ENCODE measurements around the gene NT5DC4. TPM values are rescaled to one million over a fixed set of nuclear protein-coding genes. Genes with fewer than 3 reads are reported as not detected.

Gene NT5DC4
- total RNA-seq, 1 experiment from 2014 or later: not detected

GRCh38 chr2:112765251-112765650 lies 44.4 kb downstream of the NT5DC4 start:
- H3K4me3 ChIP-seq (ENCODE audit: low read depth in 2 of 2, low read length in 2 of 2): peak overlapping the region; percentile 81 to 88
- ChIA-PET CTCF (no interaction called here), POLR2A (no interaction called here)
- no peak for ATAC-seq
- H3K36me3 ChIP-seq (ENCODE audit: control insufficient read depth, insufficient read depth, low read length): peaks cover 13% of the 10 kb centered on the region
- H3K4me1 ChIP-seq (ENCODE audit: control insufficient read depth, insufficient read depth, low read length): peaks cover 11% of the 10 kb centered on the region
- peak overlapping the region; percentile 77 for H3K27ac ChIP-seq (ENCODE audit: low read length)
- intact Hi-C loops (cut with micrococcal nuclease; ENCODE audit: unreplicated experiment) (no loop called here), in situ Hi-C loops (cut with HindIII; ENCODE audit: low pct_unique_long_range_greater_than_20kb, low sequenced_read_pairs) (no loop called here)
- DNase-seq (ENCODE audit: low read depth, low spot score): no peak
- no peaks in the 10 kb centered on the region for H3K27me3 ChIP-seq (ENCODE audit: control insufficient read depth, insufficient read depth, low read length)
- no peaks in the 10 kb centered on the region; the same call in 1 of the 2 replicates for H3K9me3 ChIP-seq (ENCODE audit: control insufficient read depth, insufficient read depth, low read depth, low read length)
- BruUV-seq (replicated peaks): no TSS peak
- TF ChIP-seq SIN3A (IDR thresholded peaks at IDR 0.05; ENCODE audit: borderline replicate concordance, insufficient read depth, low read depth, low read length) (no peak), TCF7L2 (IDR thresholded peaks at IDR 0.05; ENCODE audit: low read depth, low read length) (no peak), CTCF (IDR thresholded peaks at IDR 0.05) (no peak), POLR2AphosphoS5 (IDR thresholded peaks at IDR 0.05; ENCODE audit: low read depth, low read length) (no peak)
- TF ChIP-seq, protein P1, sequence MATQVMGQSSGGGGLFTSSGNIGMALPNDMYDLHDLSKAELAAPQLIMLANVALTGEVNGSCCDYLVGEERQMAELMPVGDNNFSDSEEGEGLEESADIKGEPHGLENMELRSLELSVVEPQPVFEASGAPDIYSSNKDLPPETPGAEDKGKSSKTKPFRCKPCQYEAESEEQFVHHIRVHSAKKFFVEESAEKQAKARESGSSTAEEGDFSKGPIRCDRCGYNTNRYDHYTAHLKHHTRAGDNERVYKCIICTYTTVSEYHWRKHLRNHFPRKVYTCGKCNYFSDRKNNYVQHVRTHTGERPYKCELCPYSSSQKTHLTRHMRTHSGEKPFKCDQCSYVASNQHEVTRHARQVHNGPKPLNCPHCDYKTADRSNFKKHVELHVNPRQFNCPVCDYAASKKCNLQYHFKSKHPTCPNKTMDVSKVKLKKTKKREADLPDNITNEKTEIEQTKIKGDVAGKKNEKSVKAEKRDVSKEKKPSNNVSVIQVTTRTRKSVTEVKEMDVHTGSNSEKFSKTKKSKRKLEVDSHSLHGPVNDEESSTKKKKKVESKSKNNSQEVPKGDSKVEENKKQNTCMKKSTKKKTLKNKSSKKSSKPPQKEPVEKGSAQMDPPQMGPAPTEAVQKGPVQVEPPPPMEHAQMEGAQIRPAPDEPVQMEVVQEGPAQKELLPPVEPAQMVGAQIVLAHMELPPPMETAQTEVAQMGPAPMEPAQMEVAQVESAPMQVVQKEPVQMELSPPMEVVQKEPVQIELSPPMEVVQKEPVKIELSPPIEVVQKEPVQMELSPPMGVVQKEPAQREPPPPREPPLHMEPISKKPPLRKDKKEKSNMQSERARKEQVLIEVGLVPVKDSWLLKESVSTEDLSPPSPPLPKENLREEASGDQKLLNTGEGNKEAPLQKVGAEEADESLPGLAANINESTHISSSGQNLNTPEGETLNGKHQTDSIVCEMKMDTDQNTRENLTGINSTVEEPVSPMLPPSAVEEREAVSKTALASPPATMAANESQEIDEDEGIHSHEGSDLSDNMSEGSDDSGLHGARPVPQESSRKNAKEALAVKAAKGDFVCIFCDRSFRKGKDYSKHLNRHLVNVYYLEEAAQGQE (IDR thresholded peaks at IDR 0.05; ENCODE audit: insufficient read depth in 1 of 2, low read depth in 2 of 2, low read length in 1 of 2): no peak

GRCh38 chr2:112767693-112768330 lies 47.0 kb downstream of the NT5DC4 start:
- ChIA-PET CTCF (no interaction called here), POLR2A (no interaction called here)
- Histone ChIP-seq H3K27me3 (ENCODE audit: control insufficient read depth, insufficient read depth, low read length) (no peaks in the 10 kb centered on the region), H3K9me3 (ENCODE audit: control insufficient read depth, insufficient read depth, low read depth, low read length) (no peaks in the 10 kb centered on the region; the same call in 1 of the 2 replicates), H3K4me1 (ENCODE audit: control insufficient read depth, insufficient read depth, low read length) (peaks cover 8% of the 10 kb centered on the region; the same call in 1 of the 2 replicates), H3K4me3 (ENCODE audit: low read depth in 2 of 2, low read length in 2 of 2) (no peak overlapping the region), H3K36me3 (ENCODE audit: control insufficient read depth, insufficient read depth, low read length) (no peaks in the 10 kb centered on the region; the same call in 1 of the 2 replicates), H3K27ac (ENCODE audit: low read length) (no peak overlapping the region; the same call in 1 of the 2 replicates)
- DNase-seq (ENCODE audit: low read depth, low spot score) (no peak), ATAC-seq (no peak)
- TF ChIP-seq, protein P1 (IDR thresholded peaks at IDR 0.05; ENCODE audit: insufficient read depth in 1 of 2, low read depth in 2 of 2, low read length in 1 of 2): no peak
- TF ChIP-seq SIN3A (IDR thresholded peaks at IDR 0.05; ENCODE audit: borderline replicate concordance, insufficient read depth, low read depth, low read length): no peak
- TF ChIP-seq POLR2AphosphoS5 (IDR thresholded peaks at IDR 0.05; ENCODE audit: low read depth, low read length): no peak
- TF ChIP-seq TCF7L2 (IDR thresholded peaks at IDR 0.05; ENCODE audit: low read depth, low read length): no peak
- TF ChIP-seq CTCF (IDR thresholded peaks at IDR 0.05): no peak
- in situ Hi-C loops (cut with HindIII; ENCODE audit: low pct_unique_long_range_greater_than_20kb, low sequenced_read_pairs): no loop called here
- BruUV-seq (replicated peaks): no TSS peak
- intact Hi-C loops (cut with micrococcal nuclease; ENCODE audit: unreplicated experiment): no loop called here

Measured in Panc1 (cell line).